Activated T-helper 1 cell treated with anti-CD3 and anti-CD28 coated beads, Interleukin-12 subunit alpha, Interleukin-12 subunit beta, Interleukin-2, Interleukin-4 antibody, amounts not matched to agents 30 ng/mL and 10 ng/mL and 1 ng/mL, durations not matched to agents 14 hours and 24 hours and 36 hours (primary cell): Measurements from ENCODE around the gene KANSL1L. TPM values are rescaled to one million over a fixed set of nuclear protein-coding genes. Genes with fewer than 3 reads are reported as not detected.
A peak's percentile ranks its signal among the peaks of the same experiment; 100 is the strongest.
"Not testable (repeated sequence)": the region's sequence is repeated elsewhere in the genome, so short reads cannot be mapped to it uniquely, and the experiment has no call there.

Source experiments
- DNase-seq: peaks from one replicate; pipeline ENCODE4 v3.0.0; 2021; ENCODE audit warnings: low spot score
- H3K27ac Mint-ChIP-seq: one replicate; pipeline ENCODE4 v1.8.0; 2021; ENCODE audit warnings: mild to moderate bottlenecking, mixed read lengths
- H3K27me3 Mint-ChIP-seq: one replicate; pipeline ENCODE4 v1.8.0; 2022; ENCODE audit warnings: mild to moderate bottlenecking, moderate library complexity, mixed read lengths; ENCODE audit not compliant: insufficient read depth
- H3K36me3 Mint-ChIP-seq: one replicate; pipeline ENCODE4 v1.8.0; 2021; ENCODE audit warnings: low read depth, mixed read lengths
- H3K4me1 Mint-ChIP-seq: one replicate; pipeline ENCODE4 v1.8.0; 2021; ENCODE audit warnings: low read depth, mixed read lengths
- H3K4me3 Mint-ChIP-seq: one replicate; pipeline ENCODE4 v1.8.0; 2021; ENCODE audit warnings: mild to moderate bottlenecking, moderate library complexity, mixed read lengths
- H3K9me3 Mint-ChIP-seq: one replicate; pipeline ENCODE4 v1.8.0; 2021; ENCODE audit warnings: mixed read lengths
- intact Hi-C: fragments of 100-400 bp; cut with micrococcal nuclease; formaldehyde crosslinking; loops from one replicate; pipeline ENCODE4 v1.15.1; 2024
- total RNA-seq: library from RNA; stranded (reverse); gene quantifications from 2 replicates; pipeline ENCODE4 v1.2.3, GENCODE V29; 2022

KANSL1L gene
- total RNA-seq, 1 donor from 2014 or later: 3.6 TPM

DNA sequence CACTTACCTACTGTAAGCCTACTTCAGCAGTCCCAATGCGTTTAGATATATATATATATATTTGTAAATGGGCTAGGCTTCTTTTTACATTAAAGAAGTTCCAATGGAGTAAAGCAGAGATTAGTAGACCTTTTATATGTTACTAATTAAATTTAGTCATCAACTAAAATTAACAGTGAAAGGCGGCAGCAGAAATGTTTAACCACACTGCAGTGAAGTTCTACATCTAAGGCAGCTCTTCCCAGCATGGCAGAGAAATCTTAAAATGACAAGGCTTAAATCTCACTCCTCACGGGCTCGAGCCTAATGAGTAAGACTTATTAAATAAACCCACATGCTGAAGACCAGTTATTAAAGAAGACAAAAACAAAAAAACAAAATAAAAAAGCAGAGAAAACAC, 19.1 kb upstream of the KANSL1L start:
- Mint-ChIP-seq H3K36me3 (no peaks in the 10 kb centered on the region), H3K27ac (no peak overlapping the region), H3K4me1 (no peaks in the 10 kb centered on the region), H3K4me3 (no peak overlapping the region), H3K27me3 (peaks cover 8% of the 10 kb centered on the region), H3K9me3 (peaks cover 11% of the 10 kb centered on the region)
- intact Hi-C loops: no loop called here
- DNase-seq: no peak

DNA sequence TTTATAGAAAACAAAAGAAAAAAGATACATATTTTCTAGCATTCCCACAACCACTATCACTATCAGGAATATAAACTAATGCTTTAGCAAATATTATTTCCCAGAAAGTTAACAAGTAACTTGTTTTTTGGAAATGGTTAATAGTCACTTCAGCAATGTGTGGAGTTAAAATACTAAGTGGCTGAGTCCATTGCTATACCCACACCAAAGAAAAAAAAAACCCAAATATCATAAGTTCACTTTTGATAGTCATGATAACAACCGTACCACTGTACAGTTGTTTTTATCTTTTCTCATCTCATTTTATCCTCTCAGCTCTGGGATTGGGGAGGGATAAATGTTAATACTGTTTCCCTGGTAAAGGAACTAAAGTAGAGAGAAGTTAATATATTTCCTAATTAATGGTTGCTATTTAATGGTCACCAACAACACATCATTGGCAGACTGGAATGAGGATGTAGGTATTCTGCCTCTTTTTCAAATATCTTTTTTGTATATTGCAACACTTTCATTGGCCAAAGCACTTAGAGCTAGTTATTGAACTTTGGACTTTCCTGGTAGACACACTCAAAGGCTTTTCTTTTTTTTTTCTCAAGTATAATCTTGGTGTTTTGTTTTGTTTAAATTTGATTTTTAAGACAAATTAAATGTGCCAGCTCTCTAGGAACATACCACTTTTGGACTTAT, 18.4 kb upstream of the KANSL1L start:
- DNase-seq: no peak
- peaks cover 18% of the 10 kb centered on the region for H3K9me3 Mint-ChIP-seq
- intact Hi-C loops: no loop called here
- H3K27me3 Mint-ChIP-seq: peaks cover 8% of the 10 kb centered on the region
- H3K4me3 Mint-ChIP-seq: no peak overlapping the region
- H3K4me1 Mint-ChIP-seq: no peaks in the 10 kb centered on the region
- H3K36me3 Mint-ChIP-seq: peaks cover 2% of the 10 kb centered on the region
- H3K27ac Mint-ChIP-seq: no peak overlapping the region

DNA sequence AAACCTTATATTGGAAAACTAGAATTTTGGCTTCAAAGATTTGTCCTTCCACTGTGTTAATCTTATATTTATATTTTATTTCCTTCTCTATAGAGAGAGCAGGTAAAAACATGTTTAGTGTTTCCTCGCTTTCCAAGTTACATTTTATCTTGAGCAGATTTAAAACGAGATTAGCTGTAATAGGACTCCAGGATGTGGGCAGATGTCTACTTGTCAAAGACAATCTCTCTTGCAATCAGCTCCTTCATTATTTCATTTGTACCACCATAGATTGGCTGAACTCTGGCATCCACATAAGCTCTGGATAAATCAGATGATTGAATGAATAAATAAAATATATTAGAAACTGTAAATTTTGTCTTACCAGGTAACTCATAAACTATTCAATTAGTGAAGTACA, 17.5 kb upstream of the KANSL1L start:
- Mint-ChIP-seq H3K27me3 (peaks cover 8% of the 10 kb centered on the region), H3K4me1 (peaks cover 5% of the 10 kb centered on the region), H3K27ac (no peak overlapping the region), H3K36me3 (peaks cover 6% of the 10 kb centered on the region), H3K9me3 (peaks cover 26% of the 10 kb centered on the region), H3K4me3 (no peak overlapping the region)
- no peak for DNase-seq
- intact Hi-C loops: no loop called here

DNA sequence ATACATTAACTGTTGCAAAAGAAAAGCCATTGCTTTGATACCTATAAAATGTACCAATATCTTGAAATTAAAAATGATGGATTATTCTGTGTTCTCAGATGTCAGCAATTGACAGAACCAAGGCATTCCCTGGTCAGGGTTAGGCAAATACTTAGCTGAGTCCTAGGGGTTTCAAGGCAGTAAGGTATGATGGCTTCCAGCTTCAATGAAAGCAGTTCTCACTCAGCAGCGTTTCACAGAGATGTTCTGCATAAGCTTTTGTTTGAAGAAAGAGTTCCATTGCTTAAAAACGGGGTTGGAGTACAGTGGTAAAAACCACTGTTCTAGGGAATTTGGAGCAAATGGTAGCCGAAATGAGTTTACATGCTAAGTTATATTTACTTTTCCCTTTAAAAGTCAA, 17.0 kb upstream of the KANSL1L start:
- no peak overlapping the region for H3K27ac Mint-ChIP-seq
- H3K36me3 Mint-ChIP-seq: peaks cover 6% of the 10 kb centered on the region
- intact Hi-C loops: no loop called here
- peaks cover 7% of the 10 kb centered on the region for H3K4me1 Mint-ChIP-seq
- DNase-seq: no peak
- H3K27me3 Mint-ChIP-seq: peaks cover 6% of the 10 kb centered on the region
- H3K9me3 Mint-ChIP-seq: peaks cover 32% of the 10 kb centered on the region
- H3K4me3 Mint-ChIP-seq: no peak overlapping the region

DNA sequence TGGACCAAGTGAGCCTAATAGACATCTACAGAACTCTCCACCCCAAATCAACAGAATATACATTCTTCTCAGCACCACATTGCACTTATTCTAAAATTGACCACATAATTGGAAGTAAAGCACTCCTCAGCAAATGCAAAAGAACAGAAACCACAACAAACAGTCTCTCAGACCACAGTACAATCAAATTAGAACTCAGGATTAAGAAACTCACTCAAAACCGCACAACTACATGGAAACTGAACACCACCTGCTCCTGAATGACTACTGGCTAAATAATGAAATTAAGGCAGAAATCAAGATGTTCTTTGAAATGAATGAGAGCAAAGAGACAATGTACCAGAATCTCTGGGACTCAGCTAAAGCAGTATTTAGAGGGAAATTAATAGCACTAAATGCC, 12.7 kb upstream of the KANSL1L start:
- intact Hi-C loops, H3K27me3 Mint-ChIP-seq, DNase-seq, H3K4me3 Mint-ChIP-seq: not testable (repeated sequence)
- Mint-ChIP-seq H3K4me1 (peaks cover 23% of the 10 kb centered on the region), H3K9me3 (peaks cover 39% of the 10 kb centered on the region), H3K27ac (peak overlapping the region; percentile 13), H3K36me3 (peaks cover 11% of the 10 kb centered on the region)

DNA sequence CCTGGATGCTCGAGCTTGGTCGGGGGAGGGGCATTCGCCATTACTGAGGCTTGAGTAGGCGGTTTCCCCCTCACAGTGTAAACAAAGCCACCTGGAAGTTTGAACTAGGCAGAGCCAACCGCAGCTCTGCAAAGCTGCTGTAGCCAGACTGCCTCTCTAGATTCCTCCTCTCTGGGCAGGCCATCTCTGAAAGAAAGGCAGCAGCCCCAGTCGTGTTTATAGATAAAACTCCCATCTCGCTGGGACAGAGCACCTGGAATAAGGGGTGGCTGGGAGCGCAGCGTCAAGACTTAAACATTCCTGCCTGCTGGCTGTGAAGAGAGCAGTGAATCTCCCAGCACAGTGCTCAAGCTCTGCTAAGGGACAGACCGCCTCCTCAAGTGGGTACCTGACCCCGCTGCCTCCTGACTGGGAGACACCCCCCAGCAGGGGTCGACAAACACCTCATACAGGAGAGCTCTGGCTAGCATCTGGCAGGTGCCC, 10.4 kb upstream of the KANSL1L start:
- intact Hi-C loops, DNase-seq, H3K27ac Mint-ChIP-seq: not testable (repeated sequence)
- Mint-ChIP-seq H3K9me3 (peaks cover 38% of the 10 kb centered on the region), H3K36me3 (peaks cover 11% of the 10 kb centered on the region), H3K4me1 (peaks cover 23% of the 10 kb centered on the region), H3K27me3 (peaks cover 16% of the 10 kb centered on the region), H3K4me3 (peak overlapping the region; percentile 50)

DNA sequence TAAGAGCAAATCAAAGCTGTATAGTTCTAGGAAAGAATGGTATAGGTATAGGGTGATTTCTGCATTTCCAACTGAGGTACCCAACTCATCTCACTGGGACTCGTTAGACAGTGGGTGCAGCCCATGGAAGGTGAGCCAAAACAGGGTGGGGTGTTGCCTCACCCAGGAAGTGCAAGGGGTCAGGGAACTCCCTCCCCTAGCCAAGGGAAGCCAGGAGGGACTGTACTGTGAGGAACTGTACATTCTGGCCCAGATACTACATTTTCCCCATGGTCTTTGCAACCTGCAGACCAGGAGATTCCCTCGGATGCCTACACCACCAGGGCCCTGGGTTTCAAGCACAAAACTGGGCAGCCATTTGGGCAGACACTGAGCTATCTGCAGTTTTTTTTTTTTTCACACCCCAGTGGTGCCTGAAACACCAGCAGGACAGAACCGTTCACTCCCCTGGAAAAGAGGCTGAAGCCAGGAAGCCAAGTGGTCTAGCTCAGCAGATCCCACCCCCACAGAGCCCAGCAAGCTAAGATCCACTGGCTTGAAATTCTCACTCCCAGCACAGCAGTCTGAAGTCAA, 9.9 kb upstream of the KANSL1L start:
- H3K36me3 Mint-ChIP-seq: peaks cover 11% of the 10 kb centered on the region
- peaks cover 17% of the 10 kb centered on the region for H3K27me3 Mint-ChIP-seq
- peaks cover 23% of the 10 kb centered on the region for H3K4me1 Mint-ChIP-seq
- intact Hi-C loops, H3K27ac Mint-ChIP-seq, DNase-seq: not testable (repeated sequence)
- H3K4me3 Mint-ChIP-seq: peak overlapping the region; percentile 50
- H3K9me3 Mint-ChIP-seq: peaks cover 33% of the 10 kb centered on the region

DNA sequence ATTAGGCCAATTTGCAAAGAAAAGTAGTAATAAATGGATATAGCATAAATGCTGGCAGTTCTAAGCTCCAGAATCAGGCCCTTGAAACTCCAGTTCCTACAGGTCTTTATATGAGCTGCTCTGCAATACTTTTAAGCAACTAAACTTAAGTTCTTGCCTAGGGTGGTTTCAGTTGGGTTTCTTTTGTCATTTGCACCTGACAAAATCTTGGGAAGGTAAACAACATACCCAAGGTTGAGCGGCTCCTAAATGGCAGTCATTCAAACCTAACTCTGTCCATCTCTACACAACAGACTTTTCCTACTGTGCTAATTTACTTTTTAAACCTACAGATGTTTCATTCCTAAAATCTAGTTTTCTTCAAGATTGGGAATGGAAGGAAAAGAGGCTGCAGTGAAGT, 9.3 kb upstream of the KANSL1L start:
- peaks cover 11% of the 10 kb centered on the region for H3K36me3 Mint-ChIP-seq
- no peak for DNase-seq
- H3K9me3 Mint-ChIP-seq: peaks cover 29% of the 10 kb centered on the region
- no peak overlapping the region for H3K4me3 Mint-ChIP-seq
- intact Hi-C loops: no loop called here
- H3K27ac Mint-ChIP-seq: no peak overlapping the region
- H3K4me1 Mint-ChIP-seq: peaks cover 23% of the 10 kb centered on the region
- H3K27me3 Mint-ChIP-seq: peaks cover 22% of the 10 kb centered on the region

DNA sequence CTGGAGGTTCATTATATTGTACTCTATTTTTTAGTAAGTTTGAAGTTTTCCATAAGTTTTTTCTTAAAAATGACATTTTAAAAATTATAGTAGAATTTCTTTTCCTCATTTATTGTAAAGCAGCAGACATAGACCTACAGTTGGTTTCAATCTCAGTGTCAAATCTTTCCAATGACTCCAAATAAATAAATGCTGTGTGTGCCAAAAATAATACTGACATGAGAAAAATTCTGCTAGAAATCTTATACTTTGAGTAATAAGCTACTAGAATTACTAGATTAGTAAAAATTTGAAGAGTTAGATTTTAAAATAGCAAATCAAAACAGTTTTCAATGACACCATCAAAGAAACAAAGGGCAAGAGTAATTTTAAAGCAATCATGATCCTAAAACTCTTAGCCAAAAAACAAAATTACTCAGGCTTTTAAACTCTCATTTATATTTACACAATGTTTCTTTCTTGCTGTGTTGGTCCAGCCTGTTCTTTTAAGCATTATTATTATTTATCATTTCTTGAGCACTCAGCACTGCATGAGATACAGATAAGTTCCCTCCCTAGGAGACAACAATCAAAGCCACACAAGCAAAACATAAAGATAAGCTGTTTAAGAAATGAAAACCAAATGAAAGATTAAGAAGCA, 8.3 kb upstream of the KANSL1L start:
- Mint-ChIP-seq H3K36me3 (peaks cover 9% of the 10 kb centered on the region), H3K27me3 (peaks cover 27% of the 10 kb centered on the region), H3K4me1 (peaks cover 23% of the 10 kb centered on the region), H3K9me3 (peaks cover 20% of the 10 kb centered on the region), H3K27ac (no peak overlapping the region), H3K4me3 (no peak overlapping the region)
- DNase-seq: no peak
- intact Hi-C loops: no loop called here

DNA sequence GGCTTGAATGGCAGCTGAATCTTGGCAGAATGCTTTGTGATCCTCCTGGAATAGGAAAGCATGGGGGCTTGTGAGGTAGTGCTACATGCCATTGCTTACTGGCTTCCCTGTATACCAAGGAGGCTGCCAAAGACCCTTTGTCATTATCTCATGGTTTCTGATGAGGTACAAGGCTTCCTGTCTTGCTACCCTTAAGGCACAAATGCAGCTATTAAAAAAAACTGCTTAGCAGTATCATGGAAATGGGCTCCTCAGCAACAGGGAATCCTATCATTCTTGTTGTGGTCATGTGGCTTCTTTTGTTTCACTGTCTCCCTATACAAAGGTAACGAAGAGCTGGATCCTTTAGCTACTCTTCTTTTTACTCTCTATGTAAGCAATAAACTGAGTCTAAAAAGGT, 6.6 kb upstream of the KANSL1L start:
- Mint-ChIP-seq H3K36me3 (peaks cover 4% of the 10 kb centered on the region), H3K27ac (no peak overlapping the region), H3K9me3 (peaks cover 5% of the 10 kb centered on the region), H3K27me3 (peaks cover 33% of the 10 kb centered on the region), H3K4me1 (peaks cover 16% of the 10 kb centered on the region), H3K4me3 (no peak overlapping the region)
- DNase-seq: no peak
- intact Hi-C loops: no loop called here

DNA sequence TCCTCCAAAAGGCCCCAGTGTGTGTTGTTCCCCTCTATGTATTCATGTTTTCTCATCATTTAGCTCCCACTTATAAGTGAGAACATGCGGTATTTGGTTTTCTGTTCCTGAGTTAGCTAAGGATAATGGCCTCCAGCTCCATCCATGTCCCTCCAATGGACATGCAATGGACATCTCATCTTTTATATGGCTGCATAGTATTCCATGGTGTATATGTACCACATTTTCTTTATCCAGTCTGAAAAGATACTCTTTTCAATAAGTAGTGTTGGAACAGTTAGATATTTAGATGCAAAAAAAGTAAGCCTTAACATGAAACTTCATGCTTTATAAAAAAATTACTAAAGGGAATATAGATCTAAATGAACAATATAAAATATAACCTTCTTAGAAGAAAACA, 5.9 kb upstream of the KANSL1L start:
- DNase-seq, intact Hi-C loops: not testable (repeated sequence)

DNA sequence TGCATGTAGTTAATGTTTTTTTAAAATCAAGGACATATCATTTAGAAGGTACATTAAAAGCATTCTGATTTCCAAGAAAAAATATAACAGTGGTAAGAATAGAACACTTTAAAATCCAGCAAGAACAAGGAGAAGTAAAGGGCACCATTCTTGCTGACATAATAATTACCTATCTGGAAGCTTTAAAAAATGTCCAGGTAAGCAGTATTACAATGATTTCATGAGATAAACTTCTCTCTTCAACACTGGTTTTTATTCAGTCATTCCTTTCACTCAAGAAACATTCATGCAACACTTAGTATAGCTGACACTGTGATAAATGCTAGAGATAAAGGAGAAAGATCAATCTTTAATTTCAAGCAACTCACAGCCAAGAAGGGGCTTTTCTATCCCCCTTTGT, 2.9 kb upstream of the KANSL1L start:
- H3K36me3 Mint-ChIP-seq: no peaks in the 10 kb centered on the region
- H3K27me3 Mint-ChIP-seq: peaks cover 45% of the 10 kb centered on the region
- intact Hi-C loops: loop anchor here (5.0 kb wide), 1 partner anchor 1907 kb away; the partner anchor contains the start of gene PIKFYVE
- no peak overlapping the region for H3K27ac Mint-ChIP-seq
- DNase-seq: no peak
- H3K9me3 Mint-ChIP-seq: no peaks in the 10 kb centered on the region
- H3K4me3 Mint-ChIP-seq: no peak overlapping the region
- H3K4me1 Mint-ChIP-seq: peaks cover 23% of the 10 kb centered on the region

More for the DNA sequence above, 5.9 kb upstream of the KANSL1L start:
- H3K9me3 Mint-ChIP-seq, H3K4me3 Mint-ChIP-seq, H3K27ac Mint-ChIP-seq, H3K36me3 Mint-ChIP-seq: not testable (repeated sequence)
- Mint-ChIP-seq H3K4me1 (peaks cover 15% of the 10 kb centered on the region), H3K27me3 (peaks cover 37% of the 10 kb centered on the region)

DNA sequence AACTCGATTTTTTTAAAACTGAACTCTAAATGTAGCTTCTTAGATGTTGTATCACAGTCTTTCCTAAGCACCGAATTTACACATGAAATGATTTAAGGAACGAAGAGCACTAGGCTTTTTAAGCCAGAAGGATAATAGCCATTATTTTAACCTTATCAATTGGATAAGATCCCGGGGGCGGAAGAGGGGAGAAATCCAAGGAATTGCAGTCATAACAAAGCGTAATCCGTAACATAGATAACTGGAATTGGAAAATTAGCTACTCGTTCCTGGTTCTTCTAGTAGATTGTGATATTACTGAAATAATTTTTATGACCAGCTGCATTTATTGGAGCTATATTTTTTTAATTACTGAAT, 988 bp upstream of the KANSL1L start:
- intact Hi-C loops: loop anchor here (5.0 kb wide), 1 partner anchor 1905 kb away; the partner anchor contains the start of gene PIKFYVE
- peak overlapping the region; percentile 83 for H3K4me3 Mint-ChIP-seq
- H3K36me3 Mint-ChIP-seq: no peaks in the 10 kb centered on the region
- H3K9me3 Mint-ChIP-seq: no peaks in the 10 kb centered on the region
- peaks cover 30% of the 10 kb centered on the region for H3K4me1 Mint-ChIP-seq
- H3K27me3 Mint-ChIP-seq: peaks cover 36% of the 10 kb centered on the region
- DNase-seq: no peak
- peak overlapping the region; percentile 50 for H3K27ac Mint-ChIP-seq
